Neural cell (in vitro differentiated cells): ENCODE data around the gene RNF212.

Experiments
- EZH2 ChIP-seq: fragments of 200-600, 300-800 bp; shearing (Covaris generic), sonication (generic); IDR thresholded peaks from 2 replicates; pipeline ENCODE4 v1.6.1; 2014; ENCODE audit warnings: antibody characterized with exemption, low read length, borderline replicate concordance, mild to moderate bottlenecking; ENCODE audit not compliant: insufficient read depth, poor library complexity, severe bottlenecking
- RAD21 ChIP-seq: fragments of 450-650 bp; conservative IDR thresholded peaks from 2 replicates; pipeline ENCODE4 v1.6.1; 2014; ENCODE audit warnings: antibody characterized with exemption, mild to moderate bottlenecking, moderate library complexity

DNA sequence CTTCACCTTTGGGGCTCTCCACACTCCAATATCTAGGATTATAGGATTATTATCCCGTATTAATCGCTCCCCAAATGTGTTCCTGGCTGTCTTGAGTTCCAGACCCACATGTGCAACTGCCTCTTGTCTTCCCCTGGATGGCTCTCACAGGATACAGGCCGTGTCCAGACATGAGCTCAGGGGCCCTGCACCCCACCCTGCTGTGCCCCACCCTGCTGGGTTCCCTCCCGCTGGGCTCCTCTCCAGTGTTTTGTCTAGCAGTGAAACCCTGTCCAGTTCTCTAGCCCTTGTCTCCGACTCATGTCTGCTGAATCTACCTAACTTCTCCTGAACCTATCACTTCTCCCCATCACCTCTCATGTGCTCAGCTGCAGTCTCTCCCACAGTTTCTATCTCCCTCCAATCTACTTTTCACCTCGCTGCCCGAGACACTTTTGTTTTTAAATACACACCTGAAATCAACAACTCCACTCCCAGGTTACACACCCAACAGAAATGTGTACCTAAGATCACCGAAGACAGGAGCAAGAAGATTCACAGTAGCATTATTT, 2.0 kb downstream of the RNF212 start:
- TF ChIP-seq RAD21 (no peak), EZH2 (no peak)
